NB4 (cell line): ENCODE results near the gene TARDBP.

Experiments
- POLR2A ChIP-seq: IDR thresholded peaks from 2 replicates; pipeline ENCODE4 v1.6.1; 2011; ENCODE audit warnings: mild to moderate bottlenecking; ENCODE audit not compliant: insufficient read length; ENCODE audit errors: extremely low read depth
- TF ChIP-seq, protein P1 (sequence below): IDR thresholded peaks from 2 replicates; pipeline ENCODE4 v1.6.1; 2011; ENCODE audit warnings: low read depth, low read length

DNA sequence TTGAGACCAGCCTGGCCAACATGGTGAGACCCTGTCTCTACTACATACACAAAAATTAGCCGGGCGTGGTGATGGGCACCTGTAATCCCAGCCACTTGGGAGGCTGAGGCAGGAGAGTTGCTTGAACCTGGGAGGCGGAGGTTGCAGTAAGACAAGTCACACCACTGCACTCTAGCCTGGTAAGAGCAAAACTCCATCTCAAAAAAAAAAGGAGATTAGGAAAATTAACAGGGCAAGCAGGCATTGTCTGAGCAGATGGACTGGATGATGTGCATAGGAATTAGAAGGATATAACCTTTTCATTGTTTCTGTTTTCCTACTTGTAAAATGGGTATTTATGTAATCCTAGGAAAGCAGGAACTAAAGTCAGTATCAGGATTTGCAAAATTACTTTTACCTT, 15.6 kb downstream of the TARDBP start:
- TF ChIP-seq, protein P1, sequence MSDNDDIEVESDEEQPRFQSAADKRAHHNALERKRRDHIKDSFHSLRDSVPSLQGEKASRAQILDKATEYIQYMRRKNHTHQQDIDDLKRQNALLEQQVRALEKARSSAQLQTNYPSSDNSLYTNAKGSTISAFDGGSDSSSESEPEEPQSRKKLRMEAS: no peak
- no peak for TF ChIP-seq POLR2A
